Caki2 (cell line): ENCODE data around the gene ARHGAP15. TPM values are rescaled to one million over a fixed set of nuclear protein-coding genes. Genes with fewer than 3 reads are reported as not detected.
A peak's percentile ranks its signal among the peaks of the same experiment; 100 is the strongest.

Experiments
- DNase-seq: peaks from one replicate; pipeline ENCODE4 v3.0.0-alpha.2; 2015; ENCODE audit warnings: low read depth
- in situ Hi-C: cut with HindIII; loops from 2 replicates; pipeline ENCODE4 v1.10.0; 2016; ENCODE audit warnings: low sequenced_read_pairs, low pct_unique_long_range_greater_than_20kb, mixed read lengths
- total RNA-seq: library from RNA; depleted of rRNA; stranded (reverse); fragments of >200 nt; shearing (Covaris generic); gene quantifications from 2 replicates; pipeline ENCODE4 v1.2.3, GENCODE V29; 2014; ENCODE audit warnings: low replicate concordance

Gene ARHGAP15
- total RNA-seq, 1 experiment from 2014 or later, result not detected

DNA sequence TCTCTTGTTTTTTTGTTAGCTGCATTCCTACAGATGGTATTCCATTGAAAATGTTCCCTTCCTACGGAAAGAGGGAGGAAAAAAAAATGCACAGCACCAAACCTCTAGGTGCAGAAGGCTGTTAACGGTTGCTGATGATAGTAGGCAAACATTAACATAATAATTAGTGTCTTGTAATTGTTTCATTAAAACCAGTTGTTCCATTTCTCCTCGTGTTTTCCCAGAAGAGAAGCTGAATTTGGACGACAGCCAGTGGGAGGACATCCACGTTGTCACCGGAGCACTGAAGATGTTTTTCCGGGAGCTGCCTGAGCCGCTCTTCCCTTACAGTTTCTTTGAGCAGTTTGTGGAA, 494.7 kb downstream of the ARHGAP15 start:
- DNase-seq, result no peak
- in situ Hi-C loops, result no loop called here

DNA sequence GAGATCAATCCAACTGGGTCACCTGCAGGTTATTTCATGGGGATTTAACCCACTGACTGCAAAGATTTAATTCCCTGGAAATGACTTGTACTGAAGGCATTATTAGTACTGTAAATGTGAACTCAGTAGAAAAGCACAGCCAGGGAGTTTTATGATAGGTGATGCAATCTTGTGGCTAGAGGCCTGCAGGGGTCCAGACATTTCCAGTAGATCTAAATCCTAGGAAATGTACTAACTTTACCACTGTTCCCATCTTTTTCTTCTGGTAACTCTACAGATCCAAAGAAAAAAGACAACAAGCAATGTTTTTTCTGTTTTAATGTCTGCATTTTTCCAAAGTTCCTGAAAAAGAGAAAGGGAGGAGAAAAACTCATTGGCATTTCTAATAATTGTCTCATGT, 500.1 kb downstream of the ARHGAP15 start:
- in situ Hi-C loops, result no loop called here
- no peak for DNase-seq

DNA sequence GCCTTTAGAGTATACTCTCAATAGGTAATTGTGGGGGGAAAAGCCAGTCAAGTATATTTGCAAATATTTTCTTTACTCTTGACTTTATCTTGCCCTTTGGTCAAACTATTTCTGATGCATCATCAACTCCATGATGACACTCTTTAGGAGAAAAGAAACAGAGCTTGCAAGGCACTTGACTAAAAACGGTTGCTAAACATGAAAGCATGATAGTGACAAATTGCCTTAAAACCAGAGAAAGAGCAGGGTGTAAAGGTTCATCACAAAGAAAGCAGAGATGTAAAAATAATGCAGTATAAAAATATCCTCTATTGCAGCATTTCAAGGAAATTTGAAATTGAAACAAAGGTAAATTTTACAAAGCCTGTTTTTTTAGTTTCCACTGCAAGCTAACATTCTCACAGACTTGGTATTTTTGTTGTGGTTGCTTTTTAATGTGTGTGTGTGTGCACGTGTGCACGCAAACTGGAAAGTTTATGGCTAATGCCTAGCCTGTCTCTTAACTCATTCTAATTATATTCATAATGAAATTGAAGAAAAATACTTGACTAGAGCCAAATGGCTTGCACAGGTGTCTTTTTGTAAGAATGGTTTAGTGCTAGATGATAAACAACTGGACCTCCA, 503.6 kb downstream of the ARHGAP15 start:
- DNase-seq, result no peak
- in situ Hi-C loops, result no loop called here

DNA sequence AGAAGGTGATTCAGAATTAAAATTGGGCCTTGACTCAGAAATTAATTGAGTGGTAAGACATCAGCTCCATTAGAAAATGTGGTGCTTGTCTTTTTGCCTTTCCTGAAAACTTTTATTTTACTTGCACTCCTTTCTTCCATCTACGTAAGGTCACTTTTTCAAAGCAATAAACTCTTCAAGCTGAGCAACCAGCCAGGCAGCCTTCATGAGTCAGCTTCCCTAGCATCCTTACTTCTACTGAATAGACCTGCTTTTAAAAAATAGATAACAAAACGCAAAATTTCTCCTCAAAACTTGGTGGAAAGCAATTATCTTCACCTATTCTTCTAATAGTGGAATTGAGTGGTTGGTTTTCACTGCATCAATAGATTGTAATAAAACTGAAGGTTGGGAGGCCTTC, 504.2 kb downstream of the ARHGAP15 start:
- no peak for DNase-seq
- in situ Hi-C loops, result no loop called here

DNA sequence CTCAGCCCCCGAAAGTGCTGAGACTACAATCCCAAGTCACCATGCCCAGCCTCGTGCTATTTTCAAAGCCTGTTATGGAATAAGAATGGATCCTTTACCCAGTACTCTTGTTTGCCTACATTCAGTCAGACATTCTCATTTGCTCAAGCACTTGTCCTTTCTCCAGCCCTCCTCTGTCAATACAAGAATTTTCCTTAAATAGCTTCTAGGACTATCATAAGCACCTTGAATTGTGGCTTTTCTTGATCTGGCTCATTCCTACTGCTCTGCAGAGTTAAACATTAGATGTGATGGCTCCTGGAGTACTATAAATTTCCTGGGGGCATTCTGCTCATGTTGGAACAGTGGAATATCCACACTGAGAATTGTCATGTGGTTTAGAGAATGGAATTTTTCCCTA, 506.1 kb downstream of the ARHGAP15 start:
- in situ Hi-C loops, result no loop called here
- no peak for DNase-seq

DNA sequence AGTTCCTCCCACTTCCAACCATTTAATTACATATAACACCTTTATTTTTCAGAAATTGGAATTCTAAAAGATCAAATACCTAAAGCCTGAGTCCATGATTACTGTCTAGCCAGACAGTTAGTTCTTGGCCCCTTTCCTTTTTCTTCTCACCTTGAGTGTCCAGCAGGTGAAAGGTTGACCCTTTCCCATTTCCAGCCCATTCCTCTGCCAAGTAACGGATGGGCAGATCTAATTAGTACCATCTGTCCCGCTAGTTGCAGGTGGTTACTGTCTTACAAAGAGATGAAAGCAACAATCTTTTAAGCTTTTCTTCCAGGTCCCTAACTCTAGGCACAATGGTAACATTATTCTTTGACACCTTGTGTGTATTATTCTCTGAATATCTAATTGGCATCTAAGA, 506.7 kb downstream of the ARHGAP15 start:
- DNase-seq, result no peak
- in situ Hi-C loops, result no loop called here

DNA sequence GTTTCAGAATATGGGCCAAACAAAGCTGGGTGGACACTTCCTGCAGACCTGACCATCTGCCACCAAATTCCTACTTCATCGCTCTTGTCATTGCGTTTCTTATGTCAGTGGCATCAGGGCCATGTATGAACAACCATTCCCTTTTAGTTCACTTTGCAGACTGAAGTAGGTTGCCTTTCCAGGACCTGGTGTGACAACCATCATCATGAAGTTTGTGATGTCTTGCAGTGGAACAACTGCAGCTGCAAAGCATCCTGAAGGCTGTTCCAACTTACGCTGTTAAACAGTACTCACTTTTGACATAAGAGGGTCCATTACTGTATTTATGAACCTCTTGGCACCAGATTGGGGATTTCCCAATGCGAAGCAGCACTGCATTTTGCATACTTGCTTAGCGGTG, 511.6 kb downstream of the ARHGAP15 start:
- in situ Hi-C loops, result no loop called here
- no peak for DNase-seq

DNA sequence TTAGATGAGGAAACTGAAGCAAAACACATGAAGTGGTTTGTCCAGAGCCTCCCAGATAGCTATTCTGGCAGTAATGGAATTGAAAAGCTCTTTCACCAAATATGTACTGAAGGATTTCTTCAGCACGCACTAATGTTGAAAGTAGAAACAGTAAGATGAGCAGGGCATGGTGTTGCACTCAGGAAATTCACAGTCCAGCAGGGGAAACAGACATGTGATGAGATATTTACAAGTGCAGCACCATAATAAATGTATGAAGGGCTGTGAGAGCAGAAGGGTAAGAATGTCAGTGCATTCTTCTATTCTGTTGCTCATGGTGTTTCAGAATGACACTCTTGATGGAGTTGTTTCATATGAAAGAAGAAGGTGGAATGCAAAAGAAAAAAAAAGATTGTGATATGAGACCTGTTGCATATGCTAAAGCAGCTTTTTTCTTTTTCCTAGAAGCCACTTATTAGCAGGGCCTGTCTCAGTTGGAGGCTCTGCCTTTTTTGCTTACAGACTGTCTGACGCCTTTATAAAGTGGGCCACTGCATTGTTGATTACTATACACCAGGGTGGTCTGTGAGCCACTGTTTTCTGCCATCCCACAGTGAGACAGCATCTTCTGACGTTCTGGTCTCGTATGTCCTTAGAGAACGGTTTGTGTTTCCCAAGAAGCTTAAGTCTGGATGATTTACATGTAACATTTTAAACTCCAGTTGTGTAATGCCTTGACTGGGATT, 516.9 kb downstream of the ARHGAP15 start:
- in situ Hi-C loops, result no loop called here

DNA sequence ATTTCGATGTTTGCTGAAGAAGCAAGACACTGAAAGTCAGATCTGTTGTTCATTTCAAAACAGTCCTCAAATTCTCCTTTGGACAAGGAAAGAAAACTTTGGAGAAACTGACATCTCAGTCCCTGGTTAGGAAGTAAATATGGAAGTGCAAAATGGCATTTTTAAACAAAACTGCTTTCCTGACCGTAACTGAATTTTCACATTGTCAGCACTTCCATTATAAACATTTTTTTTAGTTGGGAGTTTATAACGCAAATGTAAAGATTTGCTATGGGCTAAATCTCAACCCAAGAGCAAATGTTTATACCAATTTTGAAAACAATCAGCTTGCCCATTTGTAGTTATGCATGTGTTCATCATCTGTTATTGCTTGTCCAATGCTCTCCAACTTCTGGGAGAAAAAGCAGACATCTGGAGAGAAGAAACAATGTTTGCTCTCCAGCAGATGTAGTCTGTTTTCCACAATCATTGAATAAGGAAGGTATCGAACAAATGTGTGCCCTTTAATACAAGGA, 520.1 kb downstream of the ARHGAP15 start:
- no peak for DNase-seq
- in situ Hi-C loops, result no loop called here

More for the DNA sequence above, 516.9 kb downstream of the ARHGAP15 start:
- DNase-seq, result peak; percentile 1

DNA sequence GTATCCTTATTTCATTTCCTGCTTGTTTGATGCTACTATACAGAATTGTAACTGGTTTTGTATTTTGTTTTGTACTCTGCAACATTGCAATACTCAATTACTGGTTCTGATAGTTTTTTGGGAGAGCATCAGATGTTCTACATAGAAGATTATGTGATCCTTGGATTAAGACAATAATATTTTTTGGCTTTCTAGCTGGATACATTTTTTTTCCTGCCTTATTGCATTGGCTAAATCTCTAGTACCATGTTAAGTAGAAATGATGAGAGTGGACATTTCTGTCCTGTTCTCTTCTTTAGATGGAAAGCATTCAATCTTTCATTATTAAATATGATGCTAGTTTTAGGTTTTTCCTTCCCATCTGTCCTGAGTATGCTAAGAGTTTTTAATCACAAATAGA, 523.5 kb downstream of the ARHGAP15 start:
- in situ Hi-C loops, result no loop called here
- DNase-seq, result no peak

DNA sequence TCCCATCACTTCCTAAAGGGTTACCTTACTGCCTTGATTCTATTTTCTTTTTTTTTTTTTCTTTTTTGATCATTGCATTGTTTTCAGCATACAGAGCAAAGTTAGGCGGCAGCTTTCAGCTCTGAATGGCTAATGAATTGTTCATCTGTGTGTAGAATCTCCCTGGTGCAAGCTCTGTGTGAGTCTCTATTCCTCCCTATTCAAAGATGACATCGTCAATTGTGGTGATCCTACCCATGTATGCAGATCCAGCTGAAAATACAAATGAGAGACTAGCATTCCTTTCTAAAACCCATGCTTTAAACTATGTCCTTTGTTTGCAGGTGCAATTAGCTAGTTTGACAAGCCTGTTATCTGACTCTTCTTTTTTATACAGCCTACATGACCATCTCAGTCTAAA, 539.0 kb downstream of the ARHGAP15 start:
- in situ Hi-C loops, result no loop called here

DNA sequence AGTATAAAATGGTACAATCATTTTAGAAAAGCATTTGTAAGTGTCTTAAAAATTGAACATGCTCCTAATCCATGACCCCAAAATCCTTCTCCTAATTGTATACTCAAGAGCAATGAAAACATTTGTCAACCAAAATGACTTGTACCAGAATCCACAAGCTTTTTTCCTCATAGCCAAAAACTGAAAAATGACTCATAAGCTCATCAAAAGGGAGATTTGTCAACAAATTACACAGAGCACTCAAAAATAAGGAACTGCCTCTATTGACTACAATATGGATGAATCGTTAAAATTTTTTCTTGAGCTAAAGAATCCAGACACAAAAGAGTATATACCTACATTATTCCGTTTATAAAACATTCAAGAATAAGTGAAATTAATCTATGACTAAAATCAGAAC, 544.8 kb downstream of the ARHGAP15 start:
- in situ Hi-C loops, result no loop called here
- no peak for DNase-seq

More for the DNA sequence above, 539.0 kb downstream of the ARHGAP15 start:
- DNase-seq, result no peak

DNA sequence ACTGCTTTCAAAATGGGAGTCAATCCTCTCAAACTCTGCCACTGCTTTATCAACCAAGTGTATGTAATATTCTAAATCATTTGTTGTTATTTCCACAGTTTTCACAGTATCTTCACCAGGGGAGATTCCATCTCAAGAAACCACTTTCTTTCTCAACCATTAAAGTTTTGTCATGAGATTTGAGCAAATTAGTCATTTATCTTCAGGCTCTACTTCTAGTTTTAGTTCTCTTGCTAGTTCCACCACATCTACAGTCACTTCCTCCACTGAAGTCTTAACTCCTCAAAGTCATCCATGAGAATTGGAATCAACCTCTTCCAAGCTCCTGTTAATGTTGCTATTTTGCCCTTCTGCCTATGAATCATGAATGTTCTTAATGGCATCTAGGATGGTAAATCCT, 545.8 kb downstream of the ARHGAP15 start:
- in situ Hi-C loops, result no loop called here
- no peak for DNase-seq

DNA sequence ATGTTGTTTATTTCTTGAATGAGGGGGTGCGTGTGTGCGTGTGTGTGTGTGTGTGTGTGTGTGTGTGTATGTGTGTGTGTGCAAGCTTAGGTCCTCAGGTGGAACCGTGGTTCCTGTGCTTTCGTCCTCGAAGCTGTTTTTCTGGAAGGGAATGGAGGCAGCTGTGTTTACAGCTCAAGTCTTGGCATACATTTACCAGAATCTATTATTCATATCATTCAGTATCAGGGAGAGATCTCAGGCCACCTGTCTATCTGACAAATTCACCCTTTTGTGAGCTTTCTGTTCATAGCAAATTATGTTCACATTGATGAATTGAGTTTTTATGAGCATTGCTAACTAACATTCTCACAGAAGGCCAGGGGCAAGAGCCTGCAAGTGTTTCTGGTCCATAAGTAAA, 550.4 kb downstream of the ARHGAP15 start:
- in situ Hi-C loops, result no loop called here
- DNase-seq, result no peak

DNA sequence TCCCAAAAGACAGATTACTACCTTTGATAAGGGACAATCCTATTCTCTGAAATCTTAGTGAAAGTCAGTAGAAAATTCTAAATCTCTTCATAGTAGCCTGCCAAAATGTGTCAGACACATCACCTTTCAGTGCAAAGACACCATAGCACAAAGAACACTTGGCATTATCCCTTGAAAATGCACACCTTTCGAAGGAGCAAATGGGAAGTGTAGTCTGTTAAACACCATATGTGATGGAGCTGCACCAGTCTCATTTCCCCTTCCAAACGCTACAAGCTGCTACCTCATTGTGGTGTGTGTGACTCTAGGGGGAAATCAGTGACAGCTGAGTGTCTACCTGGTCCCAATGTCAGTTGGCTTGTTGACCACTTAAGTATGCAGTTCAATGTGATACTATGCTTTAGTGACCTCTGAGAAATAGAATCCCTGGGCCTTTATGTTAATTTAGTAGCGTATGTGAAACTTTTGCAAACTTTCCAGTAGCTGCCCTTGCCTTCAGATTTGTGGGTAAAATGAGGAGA, 551.7 kb downstream of the ARHGAP15 start:
- in situ Hi-C loops, result no loop called here

DNA sequence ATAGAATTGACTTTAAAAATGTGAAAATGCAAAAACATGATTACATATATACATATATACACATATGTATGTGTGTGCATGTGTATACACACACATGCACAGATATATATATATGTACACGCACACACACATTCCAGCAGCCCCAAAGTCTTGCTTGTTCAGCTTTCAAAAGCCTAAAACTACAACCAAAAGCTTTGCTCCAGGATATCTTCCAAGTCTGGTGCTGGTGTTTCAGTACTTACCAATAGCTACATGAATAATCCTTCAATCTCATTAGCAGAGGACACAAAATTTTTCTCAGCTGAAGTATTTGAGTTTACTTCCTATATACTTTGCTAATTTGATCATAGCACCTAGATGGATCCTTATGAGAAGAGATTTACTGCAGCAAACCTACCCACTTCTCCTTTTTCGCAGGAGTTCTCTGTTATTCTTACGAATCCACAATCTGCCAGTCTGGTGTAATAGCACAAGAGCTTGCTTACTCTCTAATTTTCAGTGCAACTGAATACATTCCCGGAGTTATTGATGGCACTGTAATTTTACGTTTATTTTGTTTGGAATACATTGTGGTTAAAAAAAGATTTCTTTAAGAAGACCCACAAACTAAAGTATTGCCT, 553.3 kb downstream of the ARHGAP15 start:
- in situ Hi-C loops, result no loop called here
- no peak for DNase-seq

More for the DNA sequence above, 551.7 kb downstream of the ARHGAP15 start:
- no peak for DNase-seq

DNA sequence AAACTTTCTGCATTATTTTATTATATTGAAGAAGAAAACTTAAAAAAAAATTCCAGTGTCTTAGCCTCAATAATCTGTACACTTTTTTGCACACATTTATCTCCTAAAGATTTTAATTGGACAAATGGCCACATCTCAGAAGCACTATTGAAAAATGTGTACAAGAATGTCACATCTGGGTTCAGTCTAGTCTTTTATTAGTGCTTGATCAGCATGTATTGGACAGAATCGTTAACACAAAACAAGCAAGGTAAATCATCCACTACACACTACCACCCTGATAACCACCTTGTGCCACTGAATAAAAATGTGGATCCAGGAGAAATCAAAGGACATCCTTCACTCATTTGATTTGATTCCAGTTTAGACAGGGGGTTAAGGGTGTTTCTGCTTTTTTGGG, 554.8 kb downstream of the ARHGAP15 start:
- DNase-seq, result no peak
- in situ Hi-C loops, result no loop called here

DNA sequence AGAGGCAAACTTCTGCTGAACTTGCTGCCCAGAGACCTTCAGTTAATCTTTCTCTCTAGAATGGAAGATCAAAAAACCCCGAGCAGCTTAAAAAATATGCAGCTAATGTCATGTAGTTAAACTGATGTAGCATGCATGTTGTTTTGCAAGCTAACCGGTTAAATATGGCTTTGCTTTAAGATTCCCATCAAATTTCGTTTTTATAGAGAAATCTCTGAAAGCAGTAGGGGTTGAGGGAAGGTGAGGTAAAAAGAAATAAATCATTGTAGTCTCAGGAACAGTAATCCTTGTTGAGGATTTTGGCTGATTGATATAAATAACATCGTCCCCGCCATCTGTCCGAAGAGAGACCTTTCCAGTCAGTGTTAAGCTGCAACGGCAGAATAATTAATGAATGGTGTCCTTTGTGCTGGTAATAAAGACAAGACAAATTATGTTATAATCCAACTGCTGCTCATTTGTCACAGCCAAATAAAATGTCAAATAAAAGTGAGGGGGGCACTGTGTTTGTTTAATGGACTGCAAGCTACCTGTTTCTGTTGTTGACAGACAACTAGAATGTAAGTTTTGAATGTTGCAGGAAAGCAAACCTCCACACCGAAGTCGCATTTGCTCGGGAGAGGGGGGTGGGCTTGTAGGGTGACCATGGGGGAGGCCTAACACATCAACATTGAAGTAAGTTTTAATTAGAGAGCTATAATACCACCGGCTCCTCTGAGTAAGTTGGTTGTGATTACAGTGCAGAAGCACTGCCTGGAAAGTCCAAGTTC, 555.5 kb downstream of the ARHGAP15 start:
- DNase-seq, result no peak
- in situ Hi-C loops, result no loop called here
